TTC549 (cell line): ENCODE data around the gene GNPTG.

Experiments used
- FAIRE-seq: peaks from 2 replicates; lab custom pipeline; 2012; peaks lifted over from hg19 to GRCh38; lab: Jason Lieb, UNC

The GNPTG gene

DNA sequence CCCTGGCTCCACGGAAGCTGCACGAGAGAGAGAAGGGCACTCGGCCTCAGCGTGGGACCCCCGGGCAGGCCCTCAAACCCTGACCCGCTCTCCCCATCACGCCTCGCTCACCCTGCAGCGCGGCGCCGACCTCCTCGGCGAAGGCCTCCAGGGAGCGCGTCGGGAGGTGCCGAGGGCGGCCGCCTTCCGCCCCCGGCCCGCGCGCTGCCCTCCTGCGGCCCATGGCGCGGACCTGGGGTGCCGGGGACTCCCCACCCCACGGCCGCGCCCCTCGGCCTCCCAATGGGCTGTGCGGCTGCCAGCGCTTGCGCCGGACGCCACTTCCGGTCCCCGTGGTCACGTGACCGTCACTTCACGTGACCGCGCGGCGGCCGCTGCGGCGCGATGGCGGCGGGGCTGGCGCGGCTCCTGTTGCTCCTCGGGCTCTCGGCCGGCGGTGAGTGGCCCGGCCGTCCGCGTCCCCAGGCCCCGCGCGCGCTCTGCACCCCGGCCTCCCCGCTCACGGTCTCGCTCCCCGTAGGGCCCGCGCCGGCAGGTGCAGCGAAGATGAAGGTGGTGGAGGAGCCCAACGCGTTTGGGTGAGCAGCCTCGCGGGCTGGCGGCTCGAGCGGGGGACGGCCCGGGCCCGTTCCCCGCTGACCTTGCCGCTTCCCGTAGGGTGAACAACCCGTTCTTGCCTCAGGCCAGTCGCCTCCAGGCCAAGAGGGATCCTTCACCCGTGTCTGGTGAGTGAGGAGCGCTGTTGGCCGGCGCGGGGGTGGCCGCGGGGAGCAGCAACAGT, at the start of gene GNPTG, which contains the start of gene TSR3:
TSS of gene GNPTG (plus strand) at position 350 of the 781 bp plus-strand sequence. CDS start at position 385, 35 bp downstream.
TSS of gene TSR3 (minus strand) at position 297 of the 781 bp plus-strand sequence. CDS start at position 223, 74 bp downstream.
- FAIRE-seq, result no peak

DNA sequence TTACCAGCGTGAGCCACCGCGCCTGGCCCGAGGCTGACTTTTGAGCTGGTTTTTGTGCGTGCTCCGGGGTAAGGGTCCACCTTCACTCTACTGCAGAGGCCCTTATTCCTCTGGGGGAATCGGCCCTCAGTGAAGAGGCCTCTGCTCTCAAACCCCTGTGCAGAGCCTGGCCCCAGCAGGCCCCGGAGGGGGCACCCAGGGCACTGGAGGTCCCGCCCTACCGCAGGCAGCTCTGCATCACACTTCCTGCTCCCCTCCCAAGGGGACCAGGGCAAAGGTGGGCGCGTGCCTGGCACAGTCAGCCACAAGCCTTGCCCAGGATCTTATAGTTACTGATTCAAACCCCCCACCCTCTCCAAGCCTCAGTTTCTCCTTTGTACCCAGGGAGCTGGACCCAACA, 45.9 kb upstream of the GNPTG start:
- FAIRE-seq, result no peak

DNA sequence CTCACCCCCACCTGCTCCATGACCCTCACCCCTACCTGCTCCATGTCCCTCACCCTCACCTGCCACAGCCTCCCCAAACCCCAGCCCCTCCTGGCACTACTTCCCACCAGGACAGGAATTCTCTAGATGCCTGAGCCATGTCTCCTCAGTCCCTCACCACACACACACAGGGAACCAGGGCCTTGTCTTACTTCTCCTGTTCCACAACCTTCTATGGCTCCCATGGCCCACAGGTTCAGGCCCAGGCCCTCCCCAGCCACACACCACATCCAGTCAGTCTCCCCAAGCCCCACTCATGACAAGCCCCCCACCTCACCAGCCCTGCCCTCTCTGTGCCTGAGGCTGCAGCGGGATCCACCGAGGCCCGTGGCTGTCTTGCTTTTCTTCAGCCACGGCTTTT, 45.4 kb upstream of the GNPTG start:
- no peak for FAIRE-seq

- FAIRE-seq, result no peak
Measured at GRCh38 chr16:1308036-1308976, 43.4 kb upstream of the GNPTG start.

DNA sequence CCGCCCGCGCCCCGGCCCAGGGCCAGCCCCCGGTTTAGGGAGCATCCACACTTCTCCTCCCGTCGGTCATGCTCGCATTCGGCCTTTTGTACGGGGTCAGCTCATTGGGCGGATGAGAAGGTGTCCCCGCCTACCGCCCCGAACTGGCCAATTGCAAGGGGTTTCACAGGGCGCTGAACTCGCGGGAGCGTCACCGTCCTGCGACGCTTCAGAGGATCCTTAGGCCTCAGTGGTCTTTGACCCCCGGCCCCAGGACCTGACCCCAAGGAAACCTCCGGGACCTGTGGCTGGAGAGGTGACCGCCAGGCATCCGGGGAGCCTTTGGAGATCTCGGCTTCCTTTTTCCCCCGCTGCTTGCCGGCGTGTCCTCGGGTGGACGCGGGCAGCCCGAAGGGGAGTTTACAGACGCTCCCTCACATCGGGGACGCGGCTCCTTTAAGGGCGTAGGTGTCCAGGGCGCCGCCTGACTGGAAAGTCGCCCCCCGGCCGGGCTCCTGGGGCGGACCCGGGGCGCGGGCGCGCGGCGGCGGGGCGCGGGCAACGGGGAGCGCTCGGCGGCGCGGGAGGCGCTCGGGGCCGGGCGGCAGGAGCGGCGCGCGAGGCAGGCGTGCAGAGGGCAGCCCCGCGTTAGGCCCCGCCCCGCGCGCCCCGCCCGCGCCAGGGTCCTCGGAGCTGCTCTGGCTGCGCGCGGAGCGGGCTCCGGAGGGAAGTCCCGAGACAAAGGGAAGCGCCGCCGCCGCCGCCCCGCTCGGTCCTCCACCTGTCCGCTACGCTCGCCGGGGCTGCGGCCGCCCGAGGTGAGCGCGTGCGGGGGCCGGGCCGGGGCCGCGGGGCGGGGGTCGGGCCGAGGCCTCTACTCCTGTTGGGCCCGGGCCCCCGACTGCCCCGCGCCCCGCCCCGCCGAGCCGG, 42.5 kb upstream of the GNPTG start, which contains the start of gene UBE2I:
TSS of gene UBE2I (plus strand) at position 660 of the 909 bp plus-strand sequence. CDS start 4,395 bp downstream, outside the sequence.
- FAIRE-seq, result peak; percentile 53

- FAIRE-seq, result no peak
Measured at GRCh38 chr16:1309888-1310831, 41.6 kb upstream of the GNPTG start.

GRCh38 chr16:1310832-1311200, 40.9 kb upstream of the GNPTG start:
- FAIRE-seq, result no peak

- no peak for FAIRE-seq
Measured at GRCh38 chr16:1311212-1311737, 40.5 kb upstream of the GNPTG start.

DNA sequence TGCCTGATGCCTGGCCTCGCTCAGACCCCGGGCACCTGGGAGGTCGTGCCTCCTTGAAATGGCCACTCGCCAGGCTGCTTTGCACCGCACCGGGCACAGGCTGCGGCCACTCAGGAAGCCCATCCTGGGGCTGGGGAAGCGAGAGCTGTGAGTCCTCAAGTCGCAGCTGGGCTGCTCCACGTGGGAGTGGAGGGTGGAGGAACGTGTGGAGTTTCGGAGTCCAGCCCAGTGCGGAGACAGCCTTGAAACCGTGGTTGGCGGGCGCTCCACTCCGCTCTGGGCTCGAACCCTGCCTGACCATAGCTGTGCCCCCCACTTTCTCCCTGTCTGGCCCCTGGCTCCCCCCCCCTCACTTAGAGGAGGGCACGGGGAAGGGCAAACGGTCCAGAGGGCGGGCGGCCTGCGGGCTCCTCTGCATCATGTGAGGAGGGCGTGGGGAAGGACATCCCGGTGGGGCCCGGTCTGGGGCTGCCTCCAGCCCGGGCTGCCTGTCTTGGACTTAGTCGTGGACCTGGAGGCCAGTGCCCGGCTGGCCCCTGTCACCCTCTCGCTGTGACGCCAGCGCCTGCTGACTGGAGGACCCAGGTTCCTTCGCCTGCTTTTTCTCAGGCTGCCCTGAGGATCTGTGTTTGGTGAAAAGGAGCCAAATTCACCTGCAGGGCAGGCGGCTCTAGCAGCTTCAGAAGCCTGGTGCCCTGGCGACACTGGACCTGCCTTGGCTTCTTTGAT, 39.8 kb upstream of the GNPTG start:
- no peak for FAIRE-seq

GRCh38 chr16:1312467-1312816, 39.3 kb upstream of the GNPTG start:
- no peak for FAIRE-seq

- no peak for FAIRE-seq
Measured at GRCh38 chr16:1312903-1313302, 38.8 kb upstream of the GNPTG start.

DNA sequence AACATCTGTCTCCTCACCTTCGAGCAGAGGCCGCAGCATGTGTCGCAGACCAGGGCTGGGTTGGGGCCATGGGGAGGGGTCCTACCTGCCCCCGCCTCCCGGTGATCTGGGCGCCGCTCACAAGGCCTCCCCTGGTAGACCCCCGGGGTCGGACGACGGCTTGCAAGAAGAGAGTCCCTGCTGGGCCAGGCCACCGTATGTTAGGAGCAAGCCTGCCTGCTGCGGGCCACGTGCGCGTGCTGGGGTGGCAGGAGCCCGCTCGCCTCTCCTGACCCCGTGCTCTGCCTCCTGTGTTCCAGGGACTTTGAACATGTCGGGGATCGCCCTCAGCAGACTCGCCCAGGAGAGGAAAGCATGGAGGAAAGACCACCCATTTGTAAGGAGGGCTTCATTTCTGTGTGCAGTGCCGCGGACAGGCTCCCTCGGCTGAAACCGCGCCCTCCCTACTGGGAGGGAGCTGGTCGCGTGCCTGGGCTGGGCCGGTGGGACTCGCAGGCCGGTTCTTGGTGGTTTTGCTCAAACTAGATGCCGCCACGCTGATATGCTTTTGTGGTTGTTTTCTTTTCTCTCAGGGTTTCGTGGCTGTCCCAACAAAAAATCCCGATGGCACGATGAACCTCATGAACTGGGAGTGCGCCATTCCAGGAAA, 37.9 kb upstream of the GNPTG start:
- no peak for FAIRE-seq

- no peak for FAIRE-seq
Measured at GRCh38 chr16:1314399-1315068, 37.2 kb upstream of the GNPTG start.

DNA sequence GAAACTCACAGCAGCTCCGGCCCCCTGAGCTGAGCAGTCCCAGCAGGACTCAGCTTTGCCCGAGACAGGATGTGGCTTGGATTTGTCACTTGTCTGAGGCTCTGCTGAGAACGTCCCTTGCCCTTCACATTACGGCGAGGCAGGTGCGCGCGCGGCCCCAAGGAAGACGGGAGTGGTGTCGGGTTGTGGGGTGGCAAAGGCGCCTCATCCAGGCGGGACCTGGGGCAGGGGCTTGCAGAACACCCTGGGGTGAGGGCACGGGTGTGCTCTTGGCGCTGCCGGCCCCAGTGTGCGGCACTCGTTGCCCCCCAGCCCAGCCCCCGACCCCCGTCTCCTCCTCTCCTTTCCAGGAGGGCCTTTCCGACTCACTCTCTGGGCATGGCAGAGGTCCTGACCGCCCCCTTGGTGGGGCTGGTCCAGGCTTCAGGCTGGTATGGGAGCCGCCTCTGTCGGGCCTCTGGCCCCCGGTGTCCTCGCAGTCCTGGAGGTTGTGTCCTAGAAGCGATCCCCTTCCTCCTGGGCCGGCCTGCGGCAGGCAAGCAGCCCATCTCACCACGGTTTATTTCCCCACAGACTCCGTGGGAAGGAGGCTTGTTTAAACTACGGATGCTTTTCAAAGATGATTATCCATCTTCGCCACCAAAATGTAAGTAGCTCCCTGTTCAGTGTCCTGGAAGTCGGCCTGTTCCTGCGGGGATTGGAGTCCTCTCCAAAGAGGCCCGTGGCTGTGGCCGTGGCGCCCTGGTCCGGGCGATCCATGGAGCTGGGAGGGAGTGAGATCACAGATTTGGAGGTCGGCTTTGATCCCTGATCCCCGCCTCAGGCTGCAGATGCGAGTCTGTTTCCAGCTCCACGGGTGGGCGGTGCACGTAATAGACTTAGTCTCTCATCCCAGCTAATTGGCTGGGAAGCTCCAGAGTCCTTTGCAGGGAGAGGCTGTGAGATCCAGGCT, 36.4 kb upstream of the GNPTG start:
- FAIRE-seq, result no peak

DNA sequence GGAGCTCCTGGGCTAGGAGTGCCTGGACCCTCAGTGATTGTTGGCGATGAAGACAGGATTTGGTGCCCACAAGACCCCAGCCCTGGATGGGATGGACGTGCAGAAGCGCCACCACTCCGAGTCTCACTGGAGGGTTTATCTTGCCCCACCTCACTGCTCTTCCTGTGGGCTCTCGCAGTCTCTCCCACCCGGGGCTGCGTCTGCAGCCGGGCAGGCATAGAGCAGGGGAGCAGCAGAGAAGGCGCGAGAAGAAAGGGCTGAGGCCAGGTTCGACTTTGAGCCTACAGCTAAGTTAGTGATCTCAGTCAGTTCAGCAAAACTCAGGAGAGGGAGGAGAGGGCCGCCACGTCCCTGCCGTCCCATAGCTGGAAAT, 35.7 kb upstream of the GNPTG start:
- FAIRE-seq, result no peak

GRCh38 chr16:1317479-1318267, 34.1 kb upstream of the GNPTG start:
- FAIRE-seq, result no peak

- FAIRE-seq, result no peak
Measured at GRCh38 chr16:1318268-1318545, 33.5 kb upstream of the GNPTG start.
